Stimulated activated CD8-positive, alpha-beta memory T cell treated with anti-CD3 and anti-CD28 coated beads, Interleukin-4, amount 100 ng/mL, for 4 hours (primary cell): Measurements from ENCODE around the gene EPGN.

Experiments
- DNase-seq, 2 donors: peaks; one replicate each; pipeline ENCODE4 v3.0.0-alpha.2; 2020; ENCODE audit warnings: low read depth in 2 of 2, low spot score in 1 of 2

EPGN gene

GRCh38 chr4:74309223-74309622 lies 953 bp downstream of the EPGN start:
- DNase-seq: no peak

DNA sequence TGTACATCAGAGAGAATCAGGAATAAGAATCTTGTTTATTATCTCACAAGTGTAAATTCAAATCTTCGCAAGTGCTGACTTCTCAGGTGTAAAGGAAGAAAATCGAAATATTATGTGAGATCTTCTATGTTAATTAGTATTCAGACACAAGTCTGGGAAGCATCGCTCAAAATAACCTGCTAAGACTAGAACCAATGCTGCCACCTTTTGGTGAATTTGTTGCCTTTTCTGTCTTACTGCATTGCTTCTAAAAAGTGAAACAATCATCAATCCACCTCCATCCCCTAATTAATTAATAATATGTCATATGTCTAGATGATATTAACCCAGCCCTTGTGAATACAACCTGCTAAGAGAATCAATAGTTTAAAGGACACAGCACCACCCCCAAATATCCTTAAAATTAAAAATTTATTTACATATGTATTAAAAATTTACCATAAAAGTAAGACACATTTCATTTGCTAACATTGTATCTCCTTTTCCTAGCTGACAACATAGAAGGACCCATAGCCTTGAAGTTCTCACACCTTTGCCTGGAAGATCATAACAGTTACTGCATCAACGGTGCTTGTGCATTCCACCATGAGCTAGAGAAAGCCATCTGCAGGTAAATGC lies 3.5 kb downstream of the EPGN start:
- DNase-seq: no peak

- DNase-seq: no peak
Observed at GRCh38 chr4:74314329-74314728, 6.1 kb downstream of the EPGN start.

DNA sequence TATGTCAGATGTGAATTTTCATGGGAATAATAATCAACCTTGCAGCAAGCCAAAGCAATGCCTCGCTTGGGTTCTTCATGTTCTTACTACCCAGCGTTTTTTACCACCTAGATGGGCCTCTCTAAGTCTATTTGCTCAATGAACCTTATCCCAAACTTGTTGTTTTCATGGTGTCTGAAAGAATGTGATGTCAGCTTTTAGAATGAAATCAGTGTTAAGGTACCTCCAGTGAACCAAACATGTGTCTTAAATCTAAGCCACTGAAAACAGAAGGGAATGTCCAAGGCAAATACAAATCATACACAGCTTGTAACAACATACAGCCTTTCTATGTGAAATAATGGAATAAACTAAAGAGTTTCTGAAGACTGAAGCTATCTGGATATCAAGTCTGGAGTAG lies 6.7 kb downstream of the EPGN start:
- DNase-seq: no peak

- DNase-seq: no peak
Observed at GRCh38 chr4:74315376-74315775, 7.1 kb downstream of the EPGN start.

DNA sequence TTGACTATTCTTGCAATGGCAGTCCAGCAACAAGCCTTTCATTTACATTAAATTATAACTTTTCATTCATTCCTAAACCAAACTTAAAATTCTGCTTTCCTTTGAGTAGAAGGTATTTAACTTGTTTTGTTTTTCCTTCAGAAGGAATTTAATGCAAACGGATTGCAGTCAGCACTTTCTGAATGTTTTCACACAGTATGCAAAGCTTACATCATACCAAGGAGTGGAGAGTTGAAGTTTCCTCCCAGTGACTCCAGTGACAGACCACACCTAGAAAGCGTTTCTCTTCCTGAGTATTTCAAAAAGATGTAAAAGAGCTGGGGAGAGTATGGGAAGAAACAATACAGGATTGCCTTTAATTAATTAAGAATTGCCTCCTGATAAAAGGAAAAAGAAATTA lies 8.1 kb downstream of the EPGN start:
- no peak for DNase-seq

GRCh38 chr4:74317616-74318246 lies 9.5 kb downstream of the EPGN start:
- no peak for DNase-seq

DNA sequence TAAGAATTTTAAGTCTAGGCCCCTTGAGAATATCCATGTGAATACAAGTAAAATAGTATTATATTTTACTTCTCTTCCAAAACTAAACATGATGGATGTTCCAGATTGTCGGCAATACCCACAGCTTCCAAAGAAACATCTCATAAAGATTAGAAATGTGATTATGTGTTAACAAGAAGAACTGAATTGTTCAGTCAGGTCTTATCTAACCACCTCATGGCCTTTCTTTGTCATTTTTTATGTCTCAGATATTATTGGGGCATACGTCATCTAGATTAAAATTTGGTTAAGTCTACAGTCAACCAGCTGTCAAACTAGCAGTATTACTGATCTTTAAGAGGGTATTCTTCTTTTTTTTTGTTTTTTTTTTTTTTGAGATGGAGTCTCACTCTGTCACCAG lies 10.0 kb downstream of the EPGN start:
- DNase-seq: no peak

GRCh38 chr4:74319470-74319869 lies 11.2 kb downstream of the EPGN start:
- no peak for DNase-seq

- no peak for DNase-seq
Observed at GRCh38 chr4:74320559-74321118, 12.4 kb downstream of the EPGN start.

DNA sequence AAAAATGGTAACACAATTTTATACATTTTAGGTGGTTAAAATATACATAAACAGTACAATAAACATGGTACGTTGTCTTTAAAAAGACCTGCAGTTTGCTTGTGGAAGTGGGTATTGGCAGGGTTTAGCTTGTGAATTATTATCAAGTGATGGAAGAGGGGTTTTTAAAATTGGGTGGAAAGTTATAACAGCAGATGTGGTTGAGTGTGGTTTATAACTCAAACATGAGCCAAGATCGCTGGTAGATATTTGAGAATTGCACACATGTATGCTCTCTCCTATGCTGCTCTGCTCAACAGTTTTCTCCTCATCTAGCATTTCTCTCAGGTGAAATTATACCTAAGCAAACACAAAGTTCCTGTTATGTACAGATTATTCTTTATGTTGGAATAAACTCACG lies 14.0 kb downstream of the EPGN start:
- no peak for DNase-seq

- DNase-seq: no peak
Observed at GRCh38 chr4:74323663-74324062, 15.4 kb downstream of the EPGN start.

DNA sequence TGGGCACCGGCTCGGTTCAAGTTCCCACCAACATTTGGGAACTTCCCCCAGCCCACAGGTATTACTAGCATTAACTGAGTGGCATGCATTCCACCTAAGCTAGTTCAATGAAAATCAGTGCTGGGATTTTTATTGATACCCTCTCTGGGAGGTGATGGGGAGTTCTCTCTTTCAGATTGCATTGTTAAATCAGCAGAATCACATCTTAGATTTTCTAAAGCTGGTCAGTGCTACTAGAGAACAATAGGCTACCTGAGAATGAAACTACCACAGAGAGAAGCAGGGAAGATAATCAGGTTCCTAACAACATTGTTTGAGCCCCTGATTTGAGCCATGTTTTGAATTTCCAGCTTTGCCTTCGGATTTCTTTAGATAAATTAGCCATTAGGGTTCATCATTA lies 16.0 kb downstream of the EPGN start:
- DNase-seq: no peak

GRCh38 chr4:74325886-74326285 lies 17.6 kb downstream of the EPGN start:
- DNase-seq: no peak

DNA sequence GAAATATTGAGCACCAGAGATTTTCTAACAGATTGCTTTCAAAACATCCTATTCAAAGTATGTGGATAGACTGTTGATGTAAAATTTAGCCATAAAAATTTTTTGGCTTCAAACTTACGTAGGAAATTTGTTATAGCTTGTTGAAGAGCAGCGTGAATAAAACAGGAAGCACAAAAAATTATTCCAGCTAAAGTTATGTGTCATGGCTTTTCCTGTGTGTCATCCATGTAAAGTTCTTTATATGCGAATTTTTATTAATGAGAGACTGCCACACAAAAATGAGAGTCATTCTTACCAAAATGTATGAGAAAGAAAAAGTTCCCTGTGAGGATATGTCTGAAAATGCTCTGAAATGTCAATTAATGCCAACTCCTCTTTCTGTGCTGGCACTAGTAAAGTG lies 19.5 kb downstream of the EPGN start:
- no peak for DNase-seq

DNA sequence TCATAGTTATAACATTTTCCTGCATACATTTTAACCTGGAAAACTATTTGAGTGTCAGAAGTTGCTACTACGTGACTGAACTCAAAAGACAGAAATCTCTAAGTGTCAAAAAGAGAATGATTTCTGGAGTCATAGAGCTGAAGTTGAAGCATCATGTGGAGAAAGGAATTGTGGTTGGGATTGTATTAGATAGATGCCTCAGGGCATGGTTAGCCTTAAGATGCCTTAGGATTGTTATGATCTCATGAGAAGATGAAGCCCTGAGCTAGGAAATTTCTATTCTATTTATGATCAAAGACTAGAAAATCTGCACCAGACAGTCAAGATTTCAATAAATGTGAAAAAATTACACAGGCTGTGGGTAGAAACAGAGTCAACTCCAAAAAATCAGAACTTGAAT lies 20.2 kb downstream of the EPGN start:
- DNase-seq: no peak

GRCh38 chr4:74329307-74329706 lies 21.0 kb downstream of the EPGN start:
- DNase-seq: no peak

DNA sequence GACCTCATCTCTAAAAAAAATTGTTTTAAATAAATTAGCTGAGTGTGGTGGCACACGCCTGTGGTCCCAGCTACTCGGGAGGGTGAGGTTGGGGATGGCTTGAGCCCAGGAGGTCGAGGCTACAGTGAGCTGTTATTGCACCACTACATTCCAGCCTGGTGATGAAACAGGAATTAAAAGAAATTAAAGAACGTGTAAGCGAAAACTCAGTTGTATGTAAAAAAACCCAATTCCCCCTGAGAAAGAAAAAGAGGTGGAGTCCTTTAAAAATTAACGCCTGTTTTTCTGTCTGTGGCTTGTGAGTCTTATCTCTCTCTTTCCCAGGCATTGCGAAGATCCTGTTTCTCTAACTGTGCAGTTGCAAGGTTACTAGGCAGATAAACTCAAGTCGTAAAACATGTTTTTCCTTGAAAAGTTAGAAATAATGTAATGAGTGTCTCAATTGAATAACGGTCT lies 22.1 kb downstream of the EPGN start:
- DNase-seq: no peak

DNA sequence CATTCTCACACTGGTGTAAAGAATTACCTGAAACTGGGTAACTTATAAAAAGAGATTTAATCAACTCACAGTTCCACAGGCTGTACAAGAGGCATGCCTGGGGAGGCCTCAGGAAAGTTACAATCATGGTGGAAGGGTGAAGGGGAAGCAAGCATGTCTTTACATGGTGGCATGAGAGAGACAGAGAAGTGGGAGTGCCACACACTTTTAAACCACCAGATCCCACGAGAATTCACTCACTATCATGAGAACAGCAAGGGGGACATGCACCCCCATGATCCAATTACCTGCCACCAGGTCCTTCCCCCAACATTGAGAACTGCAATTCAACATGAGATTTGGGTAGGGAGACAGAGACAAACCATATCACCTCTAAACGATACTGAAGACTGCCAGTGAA lies 23.0 kb downstream of the EPGN start:
- no peak for DNase-seq

DNA sequence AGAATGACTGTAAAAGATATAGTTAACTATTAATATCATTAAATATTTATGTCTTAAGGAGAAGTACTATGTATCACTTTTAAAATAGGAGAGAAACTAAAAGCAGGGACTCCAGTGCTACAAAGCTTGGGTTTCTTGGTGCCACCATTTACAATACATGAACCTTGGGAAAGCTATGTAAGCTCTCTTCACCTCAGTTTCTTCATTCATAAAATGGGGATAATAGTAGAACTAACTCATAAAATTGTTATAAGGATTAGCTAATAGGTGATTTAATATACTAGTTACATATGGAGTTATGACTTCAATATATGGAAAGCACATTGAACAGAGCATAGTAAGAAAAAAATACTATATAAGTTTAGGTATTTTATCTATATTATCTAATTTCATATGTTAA lies 23.7 kb downstream of the EPGN start:
- no peak for DNase-seq

DNA sequence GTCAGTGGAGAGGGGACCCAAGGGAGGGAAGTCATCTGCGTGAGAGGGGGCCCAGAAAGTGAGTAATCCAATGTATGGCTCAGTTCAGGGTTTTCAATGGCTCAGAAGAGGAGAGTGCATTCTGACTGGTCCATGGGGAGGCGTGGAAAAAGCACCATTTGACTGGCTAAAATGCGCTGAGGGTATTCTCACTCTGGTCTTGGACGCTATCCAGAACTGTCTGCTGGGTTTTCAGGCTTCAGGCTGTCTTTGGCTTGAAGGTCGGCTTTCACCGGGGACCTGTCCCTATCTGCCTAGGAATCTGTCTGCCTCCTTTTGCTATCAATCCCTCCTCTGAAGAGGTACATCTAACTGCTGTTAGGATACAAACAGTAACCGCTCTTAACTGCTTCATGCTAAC lies 26.4 kb downstream of the EPGN start:
- no peak for DNase-seq

GRCh38 chr4:74335341-74336021 lies 27.2 kb downstream of the EPGN start:
- no peak for DNase-seq
